Measurements from ENCODE around the gene ZNF592. TPM values are rescaled to one million over a fixed set of nuclear protein-coding genes. Genes with fewer than 3 reads are reported as not detected.

Gene ZNF592
- total RNA-seq, 1 donor from 2014 or later, result 36.1 TPM

DNA sequence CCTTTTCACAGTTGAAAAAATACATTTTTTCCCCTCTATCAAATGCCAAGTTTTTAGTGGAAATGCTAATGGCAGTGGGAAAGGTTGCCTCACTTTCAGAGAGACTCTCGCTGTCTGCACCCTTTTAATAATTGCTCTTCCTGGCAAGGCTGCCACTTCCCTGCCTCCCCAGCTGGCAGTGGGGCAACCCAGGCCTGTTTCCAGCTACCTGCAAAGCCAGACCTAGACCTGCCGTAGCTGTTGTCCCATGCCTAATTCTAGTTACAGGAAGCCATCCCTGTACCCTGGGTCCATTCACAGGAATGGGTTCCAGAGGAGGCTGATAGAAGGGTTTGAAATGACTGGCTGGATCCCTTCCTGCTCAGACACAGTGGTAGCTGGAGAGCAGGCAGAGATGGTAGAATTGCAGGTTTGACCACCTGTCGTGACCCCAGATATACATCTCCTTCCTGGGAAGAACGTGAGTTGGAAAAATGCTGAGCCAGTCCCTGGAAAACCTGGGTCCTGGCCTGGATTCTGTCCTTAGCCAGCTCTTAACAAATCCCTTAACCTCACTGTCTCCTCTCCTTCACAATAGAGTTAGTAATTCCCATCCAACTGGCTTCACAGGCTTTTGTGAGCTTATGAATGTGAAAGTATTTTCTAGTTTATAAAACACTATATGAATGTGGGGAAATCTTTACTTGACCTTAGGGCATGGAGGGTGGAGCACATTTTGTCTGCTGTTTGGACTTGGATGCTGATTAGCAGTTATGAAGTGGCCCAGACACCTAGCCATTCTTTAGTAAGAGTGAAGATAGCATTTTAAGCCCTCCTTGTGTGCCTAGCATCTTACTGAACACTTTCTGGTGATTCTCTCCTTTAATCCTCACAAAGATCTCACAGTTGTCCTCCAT is 55.9 kb downstream of the ZNF592 start:
- intact Hi-C loops (cut with DNase I), result no loop called here
- peaks cover 39 to 58% of the 10 kb centered on the region in 2 donors for H3K36me3 ChIP-seq
- DNase-seq (ENCODE audit: low spot score in 2 of 2), result no peak

DNA sequence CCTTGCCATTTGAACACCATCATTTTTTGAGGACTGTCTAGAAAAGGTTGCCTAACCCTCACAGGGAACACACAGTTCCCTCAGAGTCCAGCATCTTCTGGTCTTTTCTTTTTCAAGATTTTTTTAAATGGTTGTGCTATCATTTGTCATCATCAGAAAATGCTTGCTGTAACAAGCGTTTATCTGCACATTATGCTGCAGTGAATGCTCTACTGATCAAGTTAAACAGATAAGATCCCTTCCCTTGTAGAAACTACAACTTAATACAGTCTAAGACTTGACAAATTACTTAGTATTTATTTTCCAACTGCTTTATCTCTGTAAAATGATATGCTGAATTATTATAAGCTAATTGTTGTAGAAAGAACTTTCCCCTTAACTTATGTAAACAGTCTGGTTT is 56.8 kb downstream of the ZNF592 start:
- intact Hi-C loops (cut with DNase I), result no loop called here
- TF ChIP-seq, protein P1, sequence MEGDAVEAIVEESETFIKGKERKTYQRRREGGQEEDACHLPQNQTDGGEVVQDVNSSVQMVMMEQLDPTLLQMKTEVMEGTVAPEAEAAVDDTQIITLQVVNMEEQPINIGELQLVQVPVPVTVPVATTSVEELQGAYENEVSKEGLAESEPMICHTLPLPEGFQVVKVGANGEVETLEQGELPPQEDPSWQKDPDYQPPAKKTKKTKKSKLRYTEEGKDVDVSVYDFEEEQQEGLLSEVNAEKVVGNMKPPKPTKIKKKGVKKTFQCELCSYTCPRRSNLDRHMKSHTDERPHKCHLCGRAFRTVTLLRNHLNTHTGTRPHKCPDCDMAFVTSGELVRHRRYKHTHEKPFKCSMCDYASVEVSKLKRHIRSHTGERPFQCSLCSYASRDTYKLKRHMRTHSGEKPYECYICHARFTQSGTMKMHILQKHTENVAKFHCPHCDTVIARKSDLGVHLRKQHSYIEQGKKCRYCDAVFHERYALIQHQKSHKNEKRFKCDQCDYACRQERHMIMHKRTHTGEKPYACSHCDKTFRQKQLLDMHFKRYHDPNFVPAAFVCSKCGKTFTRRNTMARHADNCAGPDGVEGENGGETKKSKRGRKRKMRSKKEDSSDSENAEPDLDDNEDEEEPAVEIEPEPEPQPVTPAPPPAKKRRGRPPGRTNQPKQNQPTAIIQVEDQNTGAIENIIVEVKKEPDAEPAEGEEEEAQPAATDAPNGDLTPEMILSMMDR (IDR thresholded peaks at IDR 0.05), result no peak
- Histone ChIP-seq H3K4me3 (no peak overlapping the region), H3K9me3 (no peaks in the 10 kb centered on the region), H3K27me3 (no peaks in the 10 kb centered on the region), H3K4me1 (no peaks in the 10 kb centered on the region), H3K36me3 (peaks cover 29 to 49% of the 10 kb centered on the region in 2 donors), H3K27ac (no peak overlapping the region)
- no peak for DNase-seq (ENCODE audit: low spot score in 2 of 2)

More for the DNA sequence above, 55.9 kb downstream of the ZNF592 start:
- no peaks in the 10 kb centered on the region for H3K9me3 ChIP-seq
- H3K27me3 ChIP-seq, result no peaks in the 10 kb centered on the region
- no peak overlapping the region for H3K27ac ChIP-seq
- TF ChIP-seq, protein P1 (IDR thresholded peaks at IDR 0.05), result no peak
- no peaks in the 10 kb centered on the region for H3K4me1 ChIP-seq
- H3K4me3 ChIP-seq, result no peak overlapping the region

DNA sequence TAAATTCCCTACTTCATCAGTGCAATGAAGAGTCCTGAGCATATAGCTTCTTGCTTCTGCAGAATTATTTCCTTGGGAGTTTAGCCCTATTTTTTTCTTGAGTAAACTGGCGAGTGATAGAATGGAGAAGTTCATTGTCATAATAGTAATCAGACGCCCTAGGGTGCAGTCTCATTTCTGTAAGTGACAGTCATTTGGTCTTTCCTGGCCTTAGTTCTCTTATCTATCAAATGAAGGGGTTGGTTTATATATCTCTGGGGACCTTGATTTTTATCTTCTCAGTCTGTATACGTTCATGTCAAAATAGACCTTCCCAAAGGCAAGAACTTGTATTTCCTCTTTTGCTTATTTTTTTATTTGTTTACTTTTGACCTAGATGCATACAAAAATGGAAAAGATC is 58.8 kb downstream of the ZNF592 start:
- Histone ChIP-seq H3K27ac (no peak overlapping the region), H3K9me3 (no peaks in the 10 kb centered on the region), H3K36me3 (peaks cover 12 to 29% of the 10 kb centered on the region in 2 donors), H3K27me3 (no peaks in the 10 kb centered on the region), H3K4me3 (no peak overlapping the region), H3K4me1 (no peaks in the 10 kb centered on the region)
- DNase-seq (ENCODE audit: low spot score in 2 of 2), result no peak
- TF ChIP-seq, protein P1 (IDR thresholded peaks at IDR 0.05), result no peak
- intact Hi-C loops (cut with DNase I), result no loop called here

DNA sequence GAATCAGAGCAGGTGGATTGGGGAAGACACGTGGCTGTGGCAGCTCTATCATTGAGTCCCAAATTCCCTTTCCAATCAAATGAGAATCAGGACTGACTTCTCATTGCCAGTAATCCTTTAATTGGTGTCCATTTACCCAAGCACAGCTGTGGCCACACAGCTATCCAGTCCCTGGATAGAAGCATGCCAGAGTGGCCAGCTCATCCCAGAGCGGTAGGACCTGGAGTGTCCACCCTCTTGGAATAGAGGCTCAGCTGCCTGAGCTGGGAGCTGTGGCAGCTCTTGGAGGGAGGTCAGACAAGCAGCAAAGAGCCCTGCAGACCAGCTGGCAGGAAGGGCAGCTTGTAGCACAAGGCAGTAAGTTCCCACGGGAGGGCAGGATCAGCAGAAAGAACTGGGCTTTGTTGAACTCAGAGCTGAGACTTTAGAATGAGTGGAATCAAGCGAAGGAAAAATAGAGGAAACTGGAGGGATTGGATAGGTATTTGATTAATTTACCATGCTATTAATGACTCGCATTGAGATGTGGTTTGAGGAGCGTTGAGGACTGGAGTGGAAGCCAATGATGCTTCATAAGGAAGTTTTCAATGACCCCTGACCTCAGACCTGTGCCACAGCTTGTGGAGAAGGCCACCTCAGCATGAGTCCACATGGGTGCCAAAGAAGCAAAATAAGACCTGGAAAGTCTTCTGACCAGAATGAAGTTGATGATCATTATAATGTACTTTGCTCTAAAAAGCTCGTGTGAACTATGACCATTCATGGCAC is 61.9 kb downstream of the ZNF592 start:
- Histone ChIP-seq H3K27ac (no peak overlapping the region), H3K27me3 (no peaks in the 10 kb centered on the region), H3K4me3 (no peak overlapping the region), H3K36me3 (peaks cover 0 to 2% of the 10 kb centered on the region in 2 donors), H3K4me1 (no peaks in the 10 kb centered on the region), H3K9me3 (no peaks in the 10 kb centered on the region)
- DNase-seq (ENCODE audit: low spot score in 2 of 2), result peak in 1 of 2 donors; percentile 44
- intact Hi-C loops (cut with DNase I), result no loop called here
- TF ChIP-seq, protein P1 (IDR thresholded peaks at IDR 0.05), result no peak

DNA sequence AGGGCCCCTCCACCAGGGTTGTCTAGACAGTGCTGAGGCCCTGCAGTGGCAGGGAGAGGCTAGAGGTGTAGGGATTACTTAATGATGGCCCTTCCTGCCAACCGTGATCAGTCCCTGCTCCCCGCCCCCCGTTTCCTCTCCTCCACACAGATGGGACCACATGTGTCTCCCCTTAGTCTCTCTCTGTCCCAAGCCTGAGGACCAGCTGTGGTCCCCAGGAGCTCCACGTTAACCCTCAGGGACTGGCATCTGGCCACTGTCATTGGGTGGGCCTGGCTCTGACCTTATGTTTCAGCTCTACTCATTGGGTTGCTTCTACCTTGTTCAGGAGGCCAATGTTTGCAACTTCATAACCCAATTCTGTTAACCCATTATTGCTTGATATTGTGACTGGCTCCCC is 62.8 kb downstream of the ZNF592 start:
- TF ChIP-seq, protein P1 (IDR thresholded peaks at IDR 0.05), result no peak
- no peaks in the 10 kb centered on the region for H3K9me3 ChIP-seq
- H3K4me1 ChIP-seq, result peaks cover 0 to 7% of the 10 kb centered on the region in 2 donors
- peak in 1 of 2 donors; percentile 55 for DNase-seq (ENCODE audit: low spot score in 2 of 2)
- H3K36me3 ChIP-seq, result no peaks in the 10 kb centered on the region
- no peaks in the 10 kb centered on the region for H3K27me3 ChIP-seq
- no peak overlapping the region for H3K27ac ChIP-seq
- intact Hi-C loops (cut with DNase I), result no loop called here
- H3K4me3 ChIP-seq, result no peak overlapping the region
